HepG2 (cell line): ENCODE data around the gene ADGRG1. TPM values are rescaled to one million over a fixed set of nuclear protein-coding genes. Genes with fewer than 3 reads are reported as not detected.

ENCODE experiments used
- ATAC-seq: fragments of 200-7000 bp; cut with Tn5 transposase; 3 replicates; pipeline ENCODE4 v1.9.1; 2020; ENCODE audit warnings: mild to moderate bottlenecking, moderate library complexity
- BruUV-seq: library from RNA; stranded (reverse); fragments of 400-500 nt; replicated peaks from 2 replicates; lab custom pipeline; 2021; lab: Mats Ljungman, UMichigan
- CTCF ChIA-PET: fragments of 300-600 bp; formaldehyde crosslinking; extraction: SDS; loops from one replicate; lab custom pipeline; 2021; ENCODE audit warnings: low total read pairs, inconsistent platforms, low intra/inter-chr PET ratio; lab: Yijun Ruan, JAX
- POLR2A ChIA-PET: fragments of 350-600 bp; sonication (Branson Sonifier 250); formaldehyde crosslinking; loops from one replicate; lab custom pipeline; 2020; ENCODE audit warnings: antibody characterized with exemption, inconsistent platforms; lab: Yijun Ruan, JAX
- DNase-seq: peaks from one replicate; pipeline ENCODE4 v3.0.0-alpha.2; 2015; ENCODE audit warnings: low spot score
- FAIRE-seq: peaks from 3 replicates; lab custom pipeline; 2011; peaks lifted over from hg19 to GRCh38; lab: Jason Lieb, UNC
- H2AFZ ChIP-seq: one replicate; pipeline ENCODE4 v1.6.1; 2011; ENCODE audit warnings: low read length, inconsistent platforms
- H3K27ac ChIP-seq: fragments of 300-600 bp; 3 replicates; pipeline ENCODE4 v1.8.0; 2011; ENCODE audit warnings: mixed run types, mild to moderate bottlenecking, mixed read lengths, low read length, inconsistent platforms; ENCODE audit not compliant: insufficient read depth; ENCODE audit errors: extremely low read length
- H3K27me3 ChIP-seq, 2 experiments: fragments of 200-600 bp in 1 of 2; 2 replicates in 1 of 2; 3 replicates in 1 of 2; pipeline versions ENCODE4 v1.6.0 to v1.8.0; 2011; ENCODE audit warnings: low read length in 2 of 2, mild to moderate bottlenecking in 2 of 2, moderate library complexity in 2 of 2, inconsistent platforms in 1 of 2; ENCODE audit not compliant: insufficient read depth in 2 of 2, control insufficient read depth in 1 of 2
- H3K36me3 ChIP-seq, 2 experiments: fragments of 200-600 bp in 1 of 2; replicated peaks in 1 of 2; 2 replicates in 1 of 2; 3 replicates in 1 of 2; pipeline versions ENCODE4 v1.5.1 to v1.8.0; 2011; ENCODE audit warnings: low read length in 2 of 2, inconsistent platforms in 1 of 2; ENCODE audit not compliant: insufficient read depth in 2 of 2, control insufficient read depth in 1 of 2
- H3K4me1 ChIP-seq: 2 replicates; pipeline ENCODE4 v1.5.1; 2012; ENCODE audit warnings: low read length, inconsistent platforms; ENCODE audit not compliant: insufficient read depth
- H3K4me2 ChIP-seq: 2 replicates; pipeline ENCODE4 v1.6.0; 2011; ENCODE audit warnings: low read depth, low read length, inconsistent platforms
- H3K4me3 ChIP-seq, 3 experiments: fragments of 200-600 bp in 1 of 3; sonication (generic), shearing (Covaris generic) in 1 of 3; replicated peaks in 1 of 3; 2 replicates each; pipeline ENCODE4 v1.5.1; 2011 to 2016; ENCODE audit warnings: low read length in 3 of 3, inconsistent platforms in 2 of 3, low read depth in 2 of 3, mild to moderate bottlenecking in 2 of 3, control low read depth in 1 of 3, mixed read lengths in 1 of 3; ENCODE audit not compliant: insufficient read depth in 1 of 3
- H3K79me2 ChIP-seq: one replicate; pipeline ENCODE4 v1.6.1; 2011; ENCODE audit warnings: low read length, inconsistent platforms; ENCODE audit not compliant: insufficient read depth
- H3K9ac ChIP-seq: 2 replicates; pipeline ENCODE4 v1.6.0; 2011; ENCODE audit warnings: mild to moderate bottlenecking, low read depth, low read length, inconsistent platforms; ENCODE audit not compliant: insufficient read depth
- H3K9me3 ChIP-seq: 2 replicates; pipeline ENCODE4 v1.5.1; 2012; ENCODE audit warnings: mild to moderate bottlenecking, low read length
- H4K20me1 ChIP-seq: 2 replicates; pipeline ENCODE4 v1.6.0; 2011; ENCODE audit warnings: inconsistent platforms, mild to moderate bottlenecking, low read length, moderate library complexity; ENCODE audit not compliant: insufficient read depth
- ATAD3A ChIP-seq: sonication (generic); formaldehyde crosslinking; IDR thresholded peaks from 2 replicates; pipeline ENCODE4 v1.4.0; 2020; ENCODE audit warnings: missing genetic modification reagents
- DNMT1 ChIP-seq: sonication (generic); formaldehyde crosslinking; IDR thresholded peaks from 2 replicates; pipeline ENCODE4 v1.5.1; 2020; ENCODE audit warnings: mild to moderate bottlenecking, missing genetic modification reagents
- KAT7 ChIP-seq: IDR thresholded peaks from 2 replicates; pipeline ENCODE4 v1.6.1; 2018; ENCODE audit warnings: borderline replicate concordance, missing compliant biosample characterization
- KLF9 ChIP-seq: IDR thresholded peaks from 2 replicates; pipeline ENCODE4 v1.6.1; 2016; ENCODE audit warnings: low read depth
- MTA3 ChIP-seq: sonication (generic); formaldehyde crosslinking; IDR thresholded peaks from 2 replicates; pipeline ENCODE4 v1.4.0; 2020; ENCODE audit warnings: missing genetic modification reagents
- NR2F2 ChIP-seq: IDR thresholded peaks from 2 replicates; pipeline ENCODE4 v1.6.1; 2012; ENCODE audit warnings: low read depth, inconsistent platforms, borderline replicate concordance
- PHF8 ChIP-seq: sonication (generic); formaldehyde crosslinking; IDR thresholded peaks from 2 replicates; pipeline ENCODE4 v1.5.0; 2020; ENCODE audit warnings: missing genetic modification reagents
- SIX4 ChIP-seq: sonication (generic); formaldehyde crosslinking; IDR thresholded peaks from 2 replicates; pipeline ENCODE4 v1.4.0; 2020; ENCODE audit warnings: missing genetic modification reagents
- ZC3H13 ChIP-seq: sonication (generic); formaldehyde crosslinking; IDR thresholded peaks from 2 replicates; pipeline ENCODE4 v1.8.1; 2023; ENCODE audit warnings: mild to moderate bottlenecking, missing genetic modification reagents, moderate library complexity
- ZNF225 ChIP-seq: sonication (generic); formaldehyde crosslinking; IDR thresholded peaks from 2 replicates; pipeline ENCODE4 v1.4.0; 2020; ENCODE audit warnings: mild to moderate bottlenecking, missing genetic modification reagents
- ZNF296 ChIP-seq: sonication (generic); formaldehyde crosslinking; conservative IDR thresholded peaks from 2 replicates; pipeline ENCODE4 v1.5.0; 2020; ENCODE audit warnings: mild to moderate bottlenecking, missing genetic modification reagents
- ZNF343 ChIP-seq: sonication (generic); formaldehyde crosslinking; IDR thresholded peaks from 2 replicates; pipeline ENCODE4 v1.4.0; 2020; ENCODE audit warnings: mild to moderate bottlenecking, missing genetic modification reagents
- ZNF687 ChIP-seq: sonication (generic); formaldehyde crosslinking; IDR thresholded peaks from 2 replicates; pipeline ENCODE4 v1.5.1; 2020; ENCODE audit warnings: mild to moderate bottlenecking, missing genetic modification reagents, moderate library complexity
- ZNF788 ChIP-seq: sonication (generic); formaldehyde crosslinking; IDR thresholded peaks from 2 replicates; pipeline ENCODE4 v1.5.0; 2020; ENCODE audit warnings: mild to moderate bottlenecking, missing genetic modification reagents, borderline replicate concordance
- ZNF792 ChIP-seq: IDR thresholded peaks from 2 replicates; pipeline ENCODE4 v1.6.1; 2016
- WGBS: methylation state at CpG from one replicate; pipeline ENCODE4 v1.1.6; 2017; ENCODE audit warnings: low lambda C conversion rate; 5-methylcytosine and 5-hydroxymethylcytosine counted together
- in situ Hi-C: cut with HindIII; loops from 2 replicates; pipeline ENCODE4 v1.10.0; 2017; ENCODE audit warnings: low pct_unique_long_range_greater_than_20kb; ENCODE audit not compliant: extremely low pct_ligation_motif_present
- intact Hi-C: fragments of 100-400 bp; cut with micrococcal nuclease; formaldehyde crosslinking; loops from one replicate; pipeline ENCODE4 v1.10.0; 2022; ENCODE audit not compliant: unreplicated experiment
- polyA plus RNA-seq, 8 experiments: library from polyadenylated mRNA; depleted of rRNA in 3 of 8; stranded (reverse) in 7 of 8; unstranded in 1 of 8; fragments of >200 nt; fragmentation: Illumina TruSeq in 4 of 8; extraction: Trizol in 4 of 8; gene quantifications; 2 replicates each; pipeline versions ENCODE4 v1.2.1 to v1.2.3, GENCODE V29; 2011 to 2016; ENCODE audit warnings: low read depth in 4 of 8, missing spikeins in 1 of 8, mixed read lengths in 1 of 8; ENCODE audit not compliant: insufficient read depth in 1 of 8
- total RNA-seq, 5 experiments: library from RNA; depleted of rRNA; stranded (reverse); fragments of >200 nt; fragmentation: Illumina TruSeq; extraction: Trizol; gene quantifications; 2 replicates each; pipeline ENCODE4 v1.2.3, GENCODE V29; 2016; ENCODE audit warnings: low read depth in 1 of 5
- TF ChIP-seq, protein P1 (sequence below): sonication (generic); formaldehyde crosslinking; IDR thresholded peaks from 2 replicates; pipeline ENCODE4 v1.9.0; 2021; ENCODE audit warnings: missing genetic modification reagents, borderline replicate concordance

ADGRG1 gene
- total and polyA plus RNA-seq, 2 of the 13 experiments (the other 11 are each of a cell fraction or from before 2014, with no cell fraction given), result 2.7 to 5.9 TPM

GRCh38 chr16:57648581-57649442 is 20.4 kb downstream of the ADGRG1 start:
- 71% methylated on average over 9 of the region's 18 CpGs for WGBS
- H3K36me3 ChIP-seq, result no peaks in the 10 kb centered on the region
- no TSS peak for BruUV-seq
- peaks cover 29% of the 10 kb centered on the region for H3K4me1 ChIP-seq
- H3K4me2 ChIP-seq, result no peak overlapping the region
- DNase-seq (peak; percentile 83), ATAC-seq (peak; percentile 81), FAIRE-seq (peak; percentile 91)
- no peaks in the 10 kb centered on the region for H3K79me2 ChIP-seq
- no peaks in the 10 kb centered on the region for H3K27me3 ChIP-seq
- in situ Hi-C loops, result loop anchor here (5.0 kb wide), 1 partner anchor 47 kb away; no protein-coding TSS in a partner anchor
- no peaks in the 10 kb centered on the region for H3K9me3 ChIP-seq
- intact Hi-C loops, result loop anchor here (1.0 kb wide), 6 partner anchors 45 to 86 kb away; partner anchors contain the start of genes DRC7 and KATNB1
- no peak overlapping the region for H3K27ac ChIP-seq
- H3K4me3 ChIP-seq, result no peak overlapping the region
- H3K9ac ChIP-seq, result no peak overlapping the region
- H4K20me1 ChIP-seq, result no peaks in the 10 kb centered on the region
- H2AFZ ChIP-seq, result no peak overlapping the region
- ChIA-PET POLR2A (interaction anchor here (0.5 to 1.2 kb wide), 3 partner anchors 27 to 87 kb away, joined by 3 read pairs; partner anchors contain the start of gene KATNB1), CTCF (interaction anchor here (0.6 to 12.3 kb wide), 32 partner anchors 9 to 351 kb away, joined by 3 to 571 read pairs (median 5); partner anchors contain the start of genes ADGRG3, KATNB1 and KIFC3)
- TF ChIP-seq MTA3 (no peak), ZNF343 (CRISPR knock-in tag) (0 out of 2 replicates have a peak, but pooled peaks have one; percentile 72), ZC3H13 (CRISPR knock-in tag) (no peak), DNMT1 (CRISPR knock-in tag) (0 out of 2 replicates have a peak, but pooled peaks have one; percentile 62), ZNF792 (CRISPR knock-in tag) (0 out of 2 replicates have a peak, but pooled peaks have one; percentile 50), SIX4 (no peak), ATAD3A (CRISPR knock-in tag) (no peak), ZNF225 (CRISPR knock-in tag) (no peak), ZNF788 (CRISPR knock-in tag) (peak; percentile 75; the same call in 1 of the 2 replicates), KLF9 (CRISPR knock-in tag) (0 out of 2 replicates have a peak, but pooled peaks have one; percentile 52), ZNF296 (CRISPR knock-in tag) (no peak), PHF8 (peak; percentile 35), NR2F2 (no peak; the same call in 1 of the 2 replicates), KAT7 (CRISPR knock-in tag) (peak; percentile 63; the same call in 1 of the 2 replicates), ZNF687 (CRISPR knock-in tag) (peak; percentile 62)
- TF ChIP-seq, protein P1, sequence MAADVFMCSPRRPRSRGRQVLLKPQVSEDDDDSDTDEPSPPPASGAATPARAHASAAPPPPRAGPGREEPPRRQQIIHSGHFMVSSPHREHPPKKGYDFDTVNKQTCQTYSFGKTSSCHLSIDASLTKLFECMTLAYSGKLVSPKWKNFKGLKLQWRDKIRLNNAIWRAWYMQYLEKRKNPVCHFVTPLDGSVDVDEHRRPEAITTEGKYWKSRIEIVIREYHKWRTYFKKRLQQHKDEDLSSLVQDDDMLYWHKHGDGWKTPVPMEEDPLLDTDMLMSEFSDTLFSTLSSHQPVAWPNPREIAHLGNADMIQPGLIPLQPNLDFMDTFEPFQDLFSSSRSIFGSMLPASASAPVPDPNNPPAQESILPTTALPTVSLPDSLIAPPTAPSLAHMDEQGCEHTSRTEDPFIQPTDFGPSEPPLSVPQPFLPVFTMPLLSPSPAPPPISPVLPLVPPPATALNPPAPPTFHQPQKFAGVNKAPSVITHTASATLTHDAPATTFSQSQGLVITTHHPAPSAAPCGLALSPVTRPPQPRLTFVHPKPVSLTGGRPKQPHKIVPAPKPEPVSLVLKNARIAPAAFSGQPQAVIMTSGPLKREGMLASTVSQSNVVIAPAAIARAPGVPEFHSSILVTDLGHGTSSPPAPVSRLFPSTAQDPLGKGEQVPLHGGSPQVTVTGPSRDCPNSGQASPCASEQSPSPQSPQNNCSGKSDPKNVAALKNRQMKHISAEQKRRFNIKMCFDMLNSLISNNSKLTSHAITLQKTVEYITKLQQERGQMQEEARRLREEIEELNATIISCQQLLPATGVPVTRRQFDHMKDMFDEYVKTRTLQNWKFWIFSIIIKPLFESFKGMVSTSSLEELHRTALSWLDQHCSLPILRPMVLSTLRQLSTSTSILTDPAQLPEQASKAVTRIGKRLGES (CRISPR knock-in tag), result no peak
